ENCODE results near the gene RETREG1.

DNA sequence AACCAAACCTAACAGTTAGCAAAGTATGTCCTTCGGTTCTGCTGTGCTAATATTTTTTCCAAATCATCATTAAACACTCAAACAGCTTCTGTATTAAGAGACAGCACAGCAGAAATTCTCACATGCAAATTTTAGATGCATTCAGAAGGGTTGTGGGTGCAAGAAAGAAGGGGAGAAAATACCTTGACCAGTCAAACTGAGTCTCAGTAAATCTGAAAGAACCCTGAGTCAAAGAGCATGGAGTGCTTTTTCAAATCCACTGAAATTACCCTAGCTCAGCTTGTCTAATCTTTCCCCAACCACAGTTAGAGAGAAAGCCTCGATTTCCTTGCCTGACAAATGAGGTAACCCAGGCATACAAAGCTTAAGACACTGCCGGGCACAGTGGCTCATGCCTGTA, 55.1 kb downstream of the RETREG1 start:
- TF ChIP-seq, protein P1, sequence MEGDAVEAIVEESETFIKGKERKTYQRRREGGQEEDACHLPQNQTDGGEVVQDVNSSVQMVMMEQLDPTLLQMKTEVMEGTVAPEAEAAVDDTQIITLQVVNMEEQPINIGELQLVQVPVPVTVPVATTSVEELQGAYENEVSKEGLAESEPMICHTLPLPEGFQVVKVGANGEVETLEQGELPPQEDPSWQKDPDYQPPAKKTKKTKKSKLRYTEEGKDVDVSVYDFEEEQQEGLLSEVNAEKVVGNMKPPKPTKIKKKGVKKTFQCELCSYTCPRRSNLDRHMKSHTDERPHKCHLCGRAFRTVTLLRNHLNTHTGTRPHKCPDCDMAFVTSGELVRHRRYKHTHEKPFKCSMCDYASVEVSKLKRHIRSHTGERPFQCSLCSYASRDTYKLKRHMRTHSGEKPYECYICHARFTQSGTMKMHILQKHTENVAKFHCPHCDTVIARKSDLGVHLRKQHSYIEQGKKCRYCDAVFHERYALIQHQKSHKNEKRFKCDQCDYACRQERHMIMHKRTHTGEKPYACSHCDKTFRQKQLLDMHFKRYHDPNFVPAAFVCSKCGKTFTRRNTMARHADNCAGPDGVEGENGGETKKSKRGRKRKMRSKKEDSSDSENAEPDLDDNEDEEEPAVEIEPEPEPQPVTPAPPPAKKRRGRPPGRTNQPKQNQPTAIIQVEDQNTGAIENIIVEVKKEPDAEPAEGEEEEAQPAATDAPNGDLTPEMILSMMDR (IDR thresholded peaks at IDR 0.05; ENCODE audit: insufficient read depth, low read length), result no peak
- TF ChIP-seq, protein P2, sequence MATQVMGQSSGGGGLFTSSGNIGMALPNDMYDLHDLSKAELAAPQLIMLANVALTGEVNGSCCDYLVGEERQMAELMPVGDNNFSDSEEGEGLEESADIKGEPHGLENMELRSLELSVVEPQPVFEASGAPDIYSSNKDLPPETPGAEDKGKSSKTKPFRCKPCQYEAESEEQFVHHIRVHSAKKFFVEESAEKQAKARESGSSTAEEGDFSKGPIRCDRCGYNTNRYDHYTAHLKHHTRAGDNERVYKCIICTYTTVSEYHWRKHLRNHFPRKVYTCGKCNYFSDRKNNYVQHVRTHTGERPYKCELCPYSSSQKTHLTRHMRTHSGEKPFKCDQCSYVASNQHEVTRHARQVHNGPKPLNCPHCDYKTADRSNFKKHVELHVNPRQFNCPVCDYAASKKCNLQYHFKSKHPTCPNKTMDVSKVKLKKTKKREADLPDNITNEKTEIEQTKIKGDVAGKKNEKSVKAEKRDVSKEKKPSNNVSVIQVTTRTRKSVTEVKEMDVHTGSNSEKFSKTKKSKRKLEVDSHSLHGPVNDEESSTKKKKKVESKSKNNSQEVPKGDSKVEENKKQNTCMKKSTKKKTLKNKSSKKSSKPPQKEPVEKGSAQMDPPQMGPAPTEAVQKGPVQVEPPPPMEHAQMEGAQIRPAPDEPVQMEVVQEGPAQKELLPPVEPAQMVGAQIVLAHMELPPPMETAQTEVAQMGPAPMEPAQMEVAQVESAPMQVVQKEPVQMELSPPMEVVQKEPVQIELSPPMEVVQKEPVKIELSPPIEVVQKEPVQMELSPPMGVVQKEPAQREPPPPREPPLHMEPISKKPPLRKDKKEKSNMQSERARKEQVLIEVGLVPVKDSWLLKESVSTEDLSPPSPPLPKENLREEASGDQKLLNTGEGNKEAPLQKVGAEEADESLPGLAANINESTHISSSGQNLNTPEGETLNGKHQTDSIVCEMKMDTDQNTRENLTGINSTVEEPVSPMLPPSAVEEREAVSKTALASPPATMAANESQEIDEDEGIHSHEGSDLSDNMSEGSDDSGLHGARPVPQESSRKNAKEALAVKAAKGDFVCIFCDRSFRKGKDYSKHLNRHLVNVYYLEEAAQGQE (IDR thresholded peaks at IDR 0.05; ENCODE audit: insufficient replicate concordance, low read depth), result no peak
- TF ChIP-seq GABPA (IDR thresholded peaks at IDR 0.05; ENCODE audit: low read depth) (no peak), POLR2AphosphoS5 (IDR thresholded peaks at IDR 0.05; ENCODE audit: low read depth) (no peak), SPI1 (IDR thresholded peaks at IDR 0.05; ENCODE audit: borderline replicate concordance, low read depth) (no peak)

Measured in HL-60 (cell line).